Psoas muscle (tissue), 8 donors: ENCODE data around the gene KRTAP1-4. TPM values are rescaled to one million over a fixed set of nuclear protein-coding genes. Genes with fewer than 3 reads are reported as not detected.

Experiments
- ATAC-seq, 4 donors: fragments of 200-7000 bp; cut with Tn5 transposase; one replicate each; pipeline ENCODE4 v1.9.1; 2020; ENCODE audit warnings: moderate library complexity in 3 of 4, mild to moderate bottlenecking in 2 of 4
- DNase-seq, 2 donors: peaks; one replicate each; pipeline ENCODE4 v3.0.0-alpha.2; 2020
- H3K27ac ChIP-seq: fragments of 200-600 bp; one replicate; pipeline ENCODE4 v1.8.0; 2022
- H3K27me3 ChIP-seq, 3 donors: fragments of 200-600 bp in 1 of 3; one replicate each; pipeline versions ENCODE4 v1.6.1 to v1.8.0; 2013 to 2022; ENCODE audit warnings: low read length in 2 of 3, mild to moderate bottlenecking in 2 of 3, moderate library complexity in 1 of 3; ENCODE audit not compliant: insufficient read depth in 3 of 3
- H3K36me3 ChIP-seq, 2 donors: fragments of 200-600 bp in 1 of 2; one replicate each; pipeline versions ENCODE4 v1.6.1 to v1.8.0; 2013 to 2022; ENCODE audit warnings: low read depth in 1 of 2, mild to moderate bottlenecking in 1 of 2, moderate library complexity in 1 of 2; ENCODE audit not compliant: insufficient read depth in 1 of 2
- H3K4me1 ChIP-seq: fragments of 200-600 bp; one replicate; pipeline ENCODE4 v1.8.0; 2022
- H3K4me3 ChIP-seq: fragments of 200-600 bp; one replicate; pipeline ENCODE4 v1.8.0; 2022; ENCODE audit warnings: mild to moderate bottlenecking
- H3K9me3 ChIP-seq: fragments of 200-600 bp; one replicate; pipeline ENCODE4 v1.8.0; 2022
- WGBS, 3 donors: extraction: QIAGEN DNeasy Blood & Tissue Kit; methylation state at CpG; one replicate each; pipeline versions ENCODE4 v1.1.6 to v1.1.7; 2013; 5-methylcytosine and 5-hydroxymethylcytosine counted together
- intact Hi-C, 2 donors: fragments of 100-400 bp; cut with DNase I; formaldehyde crosslinking; loops; one replicate each; pipeline versions ENCODE4 v1.11.0 to v1.14.2; 2022
- polyA plus RNA-seq, 3 donors: library from polyadenylated mRNA; stranded (reverse); fragments of 200-250 nt; gene quantifications; one replicate each; pipeline ENCODE4 v1.2.3, GENCODE V29; 2013
- total RNA-seq, 4 donors: library from RNA; stranded (reverse); fragmentation: NEBNext Ultra II Directional in 2 of 4; extraction: Animal tissue kit (Norgen Biotek cat#: 25700) in 2 of 4; gene quantifications; one replicate each; pipeline versions ENCODE4 v1.2.1 to v1.2.4, GENCODE V29; 2021 to 2023
- TF ChIP-seq, protein P1 (sequence below): fragments of 200-600 bp; IDR thresholded peaks from one replicate; pipeline ENCODE4 v1.8.0; 2022; ENCODE audit warnings: antibody characterized with exemption
- donor health status: healthy with polysubstance abuse.
- donor health status: DM: no; HTN: no; CAD: no; lungs with moderate emphysema.
- donor health status: Bipolar disorder and iron deficiency.
- donor health status: healthy.
- donor health status: DM: yes; HTN: yes; CAD: no.
- donor health status: DM: no; HTN: no; CAD: no.
- donor health status: DM: no; HTN: no; CAD: no.
- donor health status: DM: yes; HTN: yes; CAD: no.

The KRTAP1-4 gene
- total and polyA plus RNA-seq, 7 donors = not detected

- H3K27me3 ChIP-seq = peaks cover 0 to 4% (median 0%) of the 10 kb centered on the region in 3 donors
Measured at GRCh38 chr17:40992666-40993065, 37.3 kb downstream of the KRTAP1-4 start.

GRCh38 chr17:40986920-40987319, 43.1 kb downstream of the KRTAP1-4 start:
- Histone ChIP-seq H3K36me3 (no peaks in the 10 kb centered on the region), H3K4me1 (no peaks in the 10 kb centered on the region), H3K9me3 (no peaks in the 10 kb centered on the region), H3K4me3 (no peak overlapping the region), H3K27me3 (peaks cover 0 to 2% (median 0%) of the 10 kb centered on the region in 3 donors), H3K27ac (no peak overlapping the region)
- intact Hi-C loops = no loop called here
- 60 to 74% (median 63%) methylated on average over 8 of the region's 8 CpGs for WGBS, 3 donors
- TF ChIP-seq, protein P1, sequence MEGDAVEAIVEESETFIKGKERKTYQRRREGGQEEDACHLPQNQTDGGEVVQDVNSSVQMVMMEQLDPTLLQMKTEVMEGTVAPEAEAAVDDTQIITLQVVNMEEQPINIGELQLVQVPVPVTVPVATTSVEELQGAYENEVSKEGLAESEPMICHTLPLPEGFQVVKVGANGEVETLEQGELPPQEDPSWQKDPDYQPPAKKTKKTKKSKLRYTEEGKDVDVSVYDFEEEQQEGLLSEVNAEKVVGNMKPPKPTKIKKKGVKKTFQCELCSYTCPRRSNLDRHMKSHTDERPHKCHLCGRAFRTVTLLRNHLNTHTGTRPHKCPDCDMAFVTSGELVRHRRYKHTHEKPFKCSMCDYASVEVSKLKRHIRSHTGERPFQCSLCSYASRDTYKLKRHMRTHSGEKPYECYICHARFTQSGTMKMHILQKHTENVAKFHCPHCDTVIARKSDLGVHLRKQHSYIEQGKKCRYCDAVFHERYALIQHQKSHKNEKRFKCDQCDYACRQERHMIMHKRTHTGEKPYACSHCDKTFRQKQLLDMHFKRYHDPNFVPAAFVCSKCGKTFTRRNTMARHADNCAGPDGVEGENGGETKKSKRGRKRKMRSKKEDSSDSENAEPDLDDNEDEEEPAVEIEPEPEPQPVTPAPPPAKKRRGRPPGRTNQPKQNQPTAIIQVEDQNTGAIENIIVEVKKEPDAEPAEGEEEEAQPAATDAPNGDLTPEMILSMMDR = no peak
- ATAC-seq (no peak), DNase-seq (no peak)

More at GRCh38 chr17:40992666-40993065, 37.3 kb downstream of the KRTAP1-4 start:
- H3K4me1 ChIP-seq = no peaks in the 10 kb centered on the region
- H3K9me3 ChIP-seq = no peaks in the 10 kb centered on the region
- H3K4me3 ChIP-seq = no peak overlapping the region
- 61 to 79% (median 72%) methylated on average over 3 of the region's 3 CpGs for WGBS, 3 donors
- no peak for DNase-seq
- ATAC-seq = no peak
- no peaks in the 10 kb centered on the region for H3K36me3 ChIP-seq
- no peak overlapping the region for H3K27ac ChIP-seq
- intact Hi-C loops = no loop called here
- TF ChIP-seq, protein P1 = no peak

DNA sequence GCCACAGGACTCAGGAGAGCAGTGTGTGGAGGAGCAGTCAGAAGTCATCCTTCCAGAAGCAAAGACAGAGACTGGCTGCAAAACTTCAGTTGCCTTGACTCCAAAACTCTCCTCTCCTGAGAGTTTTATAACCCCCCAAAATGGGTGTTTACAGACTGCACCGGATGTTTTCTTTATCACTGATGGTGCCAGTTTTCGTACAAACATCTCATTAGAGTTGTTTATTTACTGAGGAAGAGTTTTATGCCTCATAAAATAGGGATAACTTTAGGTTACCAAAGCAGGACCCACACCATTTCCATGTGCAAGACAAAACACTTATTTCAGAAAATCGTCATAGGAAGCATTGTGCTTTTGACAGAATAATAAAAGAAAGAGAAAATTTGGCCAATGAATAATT, 45.8 kb downstream of the KRTAP1-4 start, which contains the start of gene KRT40:
Gene KRT40, minus strand, starts transcription at position 101 of the 400 bp plus-strand sequence. Its CDS starts 53 bp downstream, at position 48.
- no peak within 1 kb of the TSS for H3K4me3 ChIP-seq
- ATAC-seq = no peak
- H3K36me3 ChIP-seq = no peaks in the 10 kb centered on the region
- H3K9me3 ChIP-seq = no peaks in the 10 kb centered on the region
- TF ChIP-seq, protein P1 = no peak
- DNase-seq = no peak
- WGBS, 3 donors = 52 to 69% (median 60%) methylated on average over 3 of the region's 3 CpGs
- intact Hi-C loops = no loop called here
- H3K4me1 ChIP-seq = peaks cover 6% of the 10 kb centered on the region
- peaks cover 0 to 2% (median 0%) of the 10 kb centered on the region in 3 donors for H3K27me3 ChIP-seq
- no peak within 1 kb of the TSS for H3K27ac ChIP-seq

GRCh38 chr17:40981115-40981514, 48.9 kb downstream of the KRTAP1-4 start:
- DNase-seq (no peak), ATAC-seq (no peak)
- intact Hi-C loops = no loop called here
- TF ChIP-seq, protein P1 = no peak
- Histone ChIP-seq H3K27me3 (no peaks in the 10 kb centered on the region), H3K36me3 (no peaks in the 10 kb centered on the region), H3K27ac (peak overlapping the region; percentile 56), H3K4me3 (no peak overlapping the region), H3K9me3 (no peaks in the 10 kb centered on the region), H3K4me1 (peaks cover 6% of the 10 kb centered on the region)
- WGBS, 3 donors = 33 to 42% (median 39%) methylated on average over 5 of the region's 5 CpGs

GRCh38 chr17:40980596-40980995, 49.4 kb downstream of the KRTAP1-4 start:
- peak; percentile 17 to 70 for DNase-seq
- intact Hi-C loops = no loop called here
- WGBS, 3 donors = 5 to 11% (median 11%) methylated on average over 8 of the region's 8 CpGs
- H3K4me3 ChIP-seq = no peak overlapping the region
- H3K4me1 ChIP-seq = peaks cover 6% of the 10 kb centered on the region
- no peaks in the 10 kb centered on the region for H3K36me3 ChIP-seq
- TF ChIP-seq, protein P1 = no peak
- H3K9me3 ChIP-seq = no peaks in the 10 kb centered on the region
- no peaks in the 10 kb centered on the region for H3K27me3 ChIP-seq
- ATAC-seq = peak; percentile 92 to 99 (median 95)
- peak overlapping the region; percentile 56 for H3K27ac ChIP-seq
